GM23338 (cell line): ENCODE measurements around the gene ZNF519. TPM values are rescaled to one million over a fixed set of nuclear protein-coding genes. Genes with fewer than 3 reads are reported as not detected.
A peak's percentile ranks its signal among the peaks of the same experiment; 100 is the strongest.
"Not testable (repeated sequence)": the region's sequence is repeated elsewhere in the genome, so short reads cannot be mapped to it uniquely, and the experiment has no call there.

Experiments used
- ATAC-seq: fragments of 200-7000 bp; cut with Tn5 transposase; 3 replicates; pipeline ENCODE4 v1.9.1; 2020
- DNase-seq: peaks from one replicate; pipeline ENCODE4 v3.0.0-alpha.2; 2015; ENCODE audit warnings: low spot score
- H2AFZ ChIP-seq: fragments of 200-600 bp; sonication (generic); 2 replicates; pipeline ENCODE4 v1.8.0; 2016; ENCODE audit warnings: antibody characterized with exemption, mild to moderate bottlenecking, moderate library complexity
- H3F3A ChIP-seq: fragments of 200-600 bp; sonication (generic); replicated peaks from 2 replicates; pipeline ENCODE4 v1.8.0; 2017; ENCODE audit warnings: antibody characterized with exemption, mixed run types, low read depth
- H3K27ac ChIP-seq: fragments of 200-600 bp; sonication (generic); 2 replicates; pipeline ENCODE4 v1.6.1; 2016; ENCODE audit warnings: low read depth
- H3K27me3 ChIP-seq: fragments of 200-600 bp; sonication (generic); 2 replicates; pipeline ENCODE4 v1.8.0; 2016; ENCODE audit warnings: mild to moderate bottlenecking, mixed run types, moderate library complexity; ENCODE audit not compliant: insufficient read depth
- H3K36me3 ChIP-seq: fragments of 200-600 bp; sonication (generic); 2 replicates; pipeline ENCODE4 v1.8.0; 2016; ENCODE audit warnings: mild to moderate bottlenecking; ENCODE audit not compliant: insufficient read depth
- H3K4me1 ChIP-seq: fragments of 200-600 bp; sonication (generic); 2 replicates; pipeline ENCODE4 v1.8.0; 2016; ENCODE audit warnings: mild to moderate bottlenecking, moderate library complexity; ENCODE audit not compliant: insufficient read depth
- H3K4me2 ChIP-seq: fragments of 200-600 bp; sonication (generic); 2 replicates; pipeline ENCODE4 v1.7.1; 2017; ENCODE audit warnings: mixed run types
- H3K4me3 ChIP-seq: fragments of 200-600 bp; sonication (generic); 2 replicates; pipeline ENCODE4 v1.6.1; 2016; ENCODE audit warnings: mixed run types
- H3K79me2 ChIP-seq: fragments of 200-600 bp; sonication (generic); replicated peaks from 2 replicates; pipeline ENCODE4 v1.8.0; 2017; ENCODE audit warnings: mild to moderate bottlenecking; ENCODE audit not compliant: insufficient read depth
- H3K9me2 ChIP-seq: fragments of 200-600 bp; sonication (generic); 2 replicates; pipeline ENCODE4 v1.8.0; 2017; ENCODE audit not compliant: insufficient read depth
- H4K20me1 ChIP-seq: fragments of 200-600 bp; sonication (generic); replicated peaks from 2 replicates; pipeline ENCODE4 v1.8.0; 2017; ENCODE audit warnings: mild to moderate bottlenecking; ENCODE audit not compliant: insufficient read depth
- H3K27ac Mint-ChIP-seq: 2 replicates; pipeline ENCODE4 v1.8.0; 2020; ENCODE audit warnings: inconsistent platforms, mild to moderate bottlenecking, moderate library complexity, mixed read lengths
- H3K27me3 Mint-ChIP-seq: 3 replicates; pipeline ENCODE4 v1.8.0; 2022; ENCODE audit warnings: low read depth, mild to moderate bottlenecking, moderate library complexity, mixed read lengths, inconsistent platforms; ENCODE audit not compliant: insufficient read depth, poor library complexity
- H3K36me3 Mint-ChIP-seq: 3 replicates; pipeline ENCODE4 v1.8.0; 2021; ENCODE audit warnings: low read depth, mild to moderate bottlenecking, inconsistent platforms, moderate library complexity, mixed read lengths
- H3K4me1 Mint-ChIP-seq: 3 replicates; pipeline ENCODE4 v1.8.0; 2020; ENCODE audit warnings: mild to moderate bottlenecking, inconsistent platforms, mixed read lengths
- H3K4me3 Mint-ChIP-seq: 3 replicates; pipeline ENCODE4 v1.8.0; 2021; ENCODE audit warnings: moderate library complexity, mild to moderate bottlenecking, inconsistent platforms, mixed read lengths
- H3K9me3 Mint-ChIP-seq: 3 replicates; pipeline ENCODE4 v1.8.0; 2020; ENCODE audit warnings: moderate library complexity, mild to moderate bottlenecking, inconsistent platforms, mixed read lengths
- polyA plus RNA-seq: library from polyadenylated mRNA; unstranded; fragments of >200 nt; fragmentation: Nextera tagmentation; extraction: Ambion mirVana; gene quantifications from 2 replicates; pipeline ENCODE4 v1.2.1, GENCODE V29; 2016
- total RNA-seq: library from RNA; depleted of rRNA; stranded (reverse); fragments of >200 nt; shearing (Covaris generic); gene quantifications from 2 replicates; pipeline ENCODE4 v1.2.3, GENCODE V29; 2014

Gene ZNF519
- total and polyA plus RNA-seq, 2 experiments from 2014 or later, result 29.4 to 54.6 TPM

DNA sequence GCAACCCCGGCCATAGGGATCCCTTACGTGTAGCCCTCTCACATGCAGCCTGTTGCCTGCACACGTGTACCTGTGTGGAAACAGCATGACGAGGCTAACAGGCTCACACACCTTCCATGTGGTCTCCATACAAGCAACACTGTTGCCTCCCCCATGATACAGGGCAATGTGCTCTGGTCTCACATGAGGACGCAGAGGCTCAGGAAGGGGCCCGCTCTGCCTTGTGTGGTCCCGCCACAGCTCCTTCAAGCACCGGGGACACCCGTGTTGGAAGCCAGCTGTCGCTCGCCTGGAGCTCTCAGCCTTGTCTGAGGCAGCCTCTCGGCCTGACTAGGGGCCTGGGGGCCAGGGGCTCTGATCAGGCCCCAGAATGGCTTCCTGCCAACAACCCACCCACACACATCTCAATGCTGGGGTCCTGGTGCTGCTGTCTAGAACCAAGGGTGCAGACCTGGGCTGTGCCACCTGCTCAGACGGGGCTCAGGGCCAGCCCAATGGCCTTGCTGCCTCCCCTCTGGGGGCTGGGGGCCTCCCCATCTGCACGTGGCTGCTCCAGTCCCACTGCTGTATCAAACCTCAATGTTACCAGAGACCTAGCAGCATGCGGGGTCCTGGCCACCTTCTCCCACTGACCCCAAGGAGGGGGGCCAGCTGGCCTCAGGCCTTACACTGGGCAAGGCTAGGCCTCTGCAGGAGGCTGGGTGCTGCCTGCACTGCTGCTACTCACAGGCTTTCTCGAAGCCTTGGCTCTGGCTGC is 11.8 kb upstream of the ZNF519 start:
- not testable (repeated sequence) for ATAC-seq, H3K4me3 Mint-ChIP-seq, H3K27me3 Mint-ChIP-seq, H2AFZ ChIP-seq, H3K4me1 Mint-ChIP-seq, H3K36me3 ChIP-seq, DNase-seq, H3K4me3 ChIP-seq, H3K27me3 ChIP-seq, H3K79me2 ChIP-seq, H3K36me3 Mint-ChIP-seq, H3K9me2 ChIP-seq, H3F3A ChIP-seq, H3K27ac ChIP-seq, H3K4me1 ChIP-seq, H3K4me2 ChIP-seq, H4K20me1 ChIP-seq, H3K27ac Mint-ChIP-seq
- H3K9me3 Mint-ChIP-seq, result peaks cover 10% of the 10 kb centered on the region; the same call in 2 of the 3 replicates

DNA sequence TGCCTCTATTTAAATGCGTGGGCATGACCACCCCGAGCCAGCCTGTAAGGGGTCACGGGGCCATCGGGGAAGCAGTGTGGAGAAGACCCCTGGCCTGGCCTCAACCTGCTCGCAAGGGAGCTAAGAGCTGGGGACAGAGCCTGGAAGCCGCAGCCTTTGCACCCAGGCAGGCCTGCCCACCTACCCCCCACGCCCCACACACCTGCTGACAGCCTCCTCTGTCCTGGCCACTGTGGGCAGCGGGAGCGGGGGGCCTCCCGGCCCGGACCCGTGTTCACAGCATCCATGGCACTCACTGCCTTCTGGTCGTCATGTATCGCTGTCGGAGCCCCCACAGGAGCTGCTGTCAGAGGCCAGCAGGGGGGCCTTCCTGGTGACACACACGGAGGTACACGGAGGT is 11.2 kb upstream of the ZNF519 start:
- H3K79me2 ChIP-seq, H3K36me3 Mint-ChIP-seq, H3F3A ChIP-seq, H3K27me3 ChIP-seq, H3K27ac Mint-ChIP-seq, H3K4me3 ChIP-seq, H2AFZ ChIP-seq, H3K4me1 ChIP-seq, H3K4me1 Mint-ChIP-seq, H3K27ac ChIP-seq, ATAC-seq, H3K27me3 Mint-ChIP-seq, H3K4me3 Mint-ChIP-seq, H3K9me2 ChIP-seq, DNase-seq, H3K36me3 ChIP-seq, H3K4me2 ChIP-seq, H4K20me1 ChIP-seq: not testable (repeated sequence)
- peaks cover 10% of the 10 kb centered on the region; the same call in 2 of the 3 replicates for H3K9me3 Mint-ChIP-seq

DNA sequence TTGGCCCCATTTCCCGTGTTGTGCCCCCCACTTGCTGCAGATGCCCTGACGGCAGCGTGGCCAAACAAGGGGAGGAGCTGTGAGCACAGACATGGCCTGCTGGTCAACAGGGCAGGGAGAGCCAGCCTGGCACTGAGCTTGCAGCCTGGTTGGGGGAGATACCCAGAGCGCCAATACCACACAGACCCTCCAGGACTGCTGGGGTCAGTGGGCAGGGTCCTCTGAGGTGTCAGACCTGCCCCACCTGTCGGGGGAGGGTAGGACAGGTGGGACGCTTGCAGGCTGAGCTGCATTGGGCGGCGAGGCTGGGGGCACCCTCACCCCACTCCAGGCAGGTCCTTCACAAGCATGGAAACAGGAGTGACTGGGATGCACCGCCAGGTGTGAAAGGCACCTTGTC is 9.9 kb upstream of the ZNF519 start:
- H3K4me3 ChIP-seq, H3K27ac ChIP-seq, H3K4me3 Mint-ChIP-seq, H3K4me1 Mint-ChIP-seq, ATAC-seq, H3K9me2 ChIP-seq, H3K27ac Mint-ChIP-seq, H3K27me3 Mint-ChIP-seq, H3K9me3 Mint-ChIP-seq, H4K20me1 ChIP-seq, H3F3A ChIP-seq, H2AFZ ChIP-seq, H3K36me3 ChIP-seq, H3K79me2 ChIP-seq, H3K4me2 ChIP-seq, H3K4me1 ChIP-seq, H3K36me3 Mint-ChIP-seq, DNase-seq, H3K27me3 ChIP-seq: not testable (repeated sequence)

DNA sequence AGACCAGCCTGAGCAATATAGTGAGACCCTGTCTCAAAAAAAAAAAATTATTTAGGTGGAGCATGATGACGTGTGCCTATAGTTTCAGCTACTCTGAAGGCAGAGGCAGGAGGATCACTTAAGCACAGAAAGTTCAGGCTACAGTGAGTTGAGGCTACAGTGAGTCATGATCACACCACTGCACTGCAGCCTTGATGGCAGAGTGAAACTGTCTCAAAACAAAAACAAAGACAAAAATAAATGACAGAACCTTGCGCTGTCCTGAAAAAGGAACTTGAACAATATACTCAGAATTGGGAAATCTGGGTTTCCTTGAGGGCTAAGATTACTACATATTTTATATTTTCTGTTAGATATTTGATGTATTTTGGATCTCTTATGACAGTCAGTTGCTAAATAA is 7.3 kb upstream of the ZNF519 start:
- DNase-seq, H3K36me3 ChIP-seq, H2AFZ ChIP-seq, H3K27ac ChIP-seq, H3K4me1 Mint-ChIP-seq, H3K4me1 ChIP-seq, H3K79me2 ChIP-seq, H3K27me3 Mint-ChIP-seq, H4K20me1 ChIP-seq, H3K36me3 Mint-ChIP-seq, H3F3A ChIP-seq, ATAC-seq, H3K4me3 Mint-ChIP-seq, H3K4me3 ChIP-seq, H3K4me2 ChIP-seq, H3K9me3 Mint-ChIP-seq, H3K27ac Mint-ChIP-seq, H3K9me2 ChIP-seq, H3K27me3 ChIP-seq: not testable (repeated sequence)

DNA sequence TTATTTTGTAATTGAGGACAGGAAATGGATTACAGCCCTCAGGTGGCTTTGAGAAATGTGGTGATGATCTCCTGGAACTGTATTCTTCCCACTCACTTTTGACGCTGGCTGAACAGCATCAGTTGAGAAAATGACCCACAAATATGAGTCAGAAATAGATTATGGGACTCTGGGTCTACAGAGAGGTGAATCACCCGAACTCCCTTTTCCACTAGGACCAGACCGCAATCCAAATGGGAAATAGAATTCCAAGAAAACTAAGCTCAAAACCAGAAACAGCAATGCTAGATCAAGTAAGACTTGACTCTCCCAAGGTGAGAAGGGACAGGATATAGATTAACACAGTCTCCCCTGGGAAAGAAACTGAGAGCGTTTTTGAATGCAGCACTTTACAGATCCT is 5.7 kb upstream of the ZNF519 start:
- not testable (repeated sequence) for H3K4me2 ChIP-seq, H3K4me1 ChIP-seq, H3F3A ChIP-seq, H3K36me3 ChIP-seq, H3K4me3 Mint-ChIP-seq, DNase-seq, H2AFZ ChIP-seq, H3K4me3 ChIP-seq, ATAC-seq, H3K27me3 ChIP-seq, H3K36me3 Mint-ChIP-seq, H3K27me3 Mint-ChIP-seq, H3K9me3 Mint-ChIP-seq, H3K79me2 ChIP-seq, H3K9me2 ChIP-seq, H3K27ac Mint-ChIP-seq, H3K4me1 Mint-ChIP-seq, H4K20me1 ChIP-seq, H3K27ac ChIP-seq

DNA sequence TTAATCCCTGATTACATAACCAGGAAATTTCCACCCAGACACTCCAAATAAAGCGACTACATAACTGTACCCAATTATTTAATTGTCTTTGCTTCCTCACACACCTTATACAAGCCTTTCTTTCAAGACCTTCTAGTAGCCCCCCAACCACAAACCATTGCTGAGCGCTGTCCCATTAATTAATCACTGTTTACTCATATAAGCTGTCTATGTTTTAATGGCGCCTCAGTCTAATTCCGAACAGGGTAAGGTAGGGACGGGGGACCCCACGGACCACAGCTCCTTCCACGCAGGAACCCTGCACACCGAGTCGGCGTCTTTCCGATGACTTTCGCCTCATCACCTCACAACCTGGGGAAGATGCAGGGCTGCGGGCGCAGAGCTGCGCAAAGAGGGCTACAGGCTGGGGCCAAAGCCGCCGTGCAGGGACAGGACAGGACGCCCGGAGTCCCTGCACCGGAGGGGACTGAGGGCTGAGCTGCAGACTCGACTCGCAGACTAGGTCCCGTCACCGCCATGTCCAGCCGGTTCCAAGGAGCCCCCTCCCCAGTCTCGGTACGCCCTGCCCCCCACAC is 452 bp downstream of the ZNF519 start:
- not testable (repeated sequence) for H3F3A ChIP-seq, H3K36me3 ChIP-seq, H3K9me2 ChIP-seq, H3K27me3 Mint-ChIP-seq, H3K9me3 Mint-ChIP-seq, H3K27me3 ChIP-seq, H2AFZ ChIP-seq, H4K20me1 ChIP-seq, DNase-seq
- Mint-ChIP-seq H3K4me1 (peaks cover 24% of the 10 kb centered on the region), H3K4me3 (peak overlapping the region; percentile 99), H3K27ac (peak overlapping the region; percentile 100), H3K36me3 (peaks cover 22% of the 10 kb centered on the region)
- Histone ChIP-seq H3K27ac (0 out of 2 replicates have a peak overlapping the region, but pooled peaks have one; percentile 78), H3K79me2 (peaks cover 54% of the 10 kb centered on the region), H3K4me2 (peak overlapping the region; percentile 73), H3K4me1 (peaks cover 11% of the 10 kb centered on the region; the same call in 1 of the 2 replicates), H3K4me3 (peak overlapping the region; percentile 74)
- ATAC-seq, result peak; percentile 62
